GM21381 (cell line): ENCODE results near the gene TRMT2A.
"Not testable (repeated sequence)": the region's sequence is repeated elsewhere in the genome, so short reads cannot be mapped to it uniquely, and the experiment has no call there.

Experiments used
- ATAC-seq: cut with Tn5 transposase; IDR thresholded peaks from one replicate; pipeline ENCODE4 v1.9.1; 2021; ENCODE audit warnings: mild to moderate bottlenecking, moderate library complexity; ENCODE audit not compliant: unreplicated experiment

Gene TRMT2A

GRCh38 chr22:20116951-20117632 is at the start of gene TRMT2A:
TRMT2A (minus strand) TSS chr22:20117226; CDS start chr22:20116906, 320 bp downstream.
- peak; percentile 73 for ATAC-seq

- no peak for ATAC-seq
These were observed 49.7 kb upstream of the TRMT2A start for GRCh38 chr22:20166703-20167102.

GRCh38 chr22:20165913-20166312 is 48.9 kb upstream of the TRMT2A start:
- no peak for ATAC-seq

- no peak for ATAC-seq
These were observed 48.4 kb upstream of the TRMT2A start for GRCh38 chr22:20165421-20165820.

GRCh38 chr22:20164863-20165262 is 47.8 kb upstream of the TRMT2A start:
- no peak for ATAC-seq

- ATAC-seq, result no peak
These were observed 43.0 kb upstream of the TRMT2A start for GRCh38 chr22:20160041-20160440.

GRCh38 chr22:20159531-20159930 is 42.5 kb upstream of the TRMT2A start:
- not testable (repeated sequence) for ATAC-seq

- ATAC-seq, result no peak
These were observed 42.0 kb upstream of the TRMT2A start for GRCh38 chr22:20159076-20159475.

GRCh38 chr22:20158391-20159036 is 41.5 kb upstream of the TRMT2A start:
- no peak for ATAC-seq

GRCh38 chr22:20157430-20158183 is 40.6 kb upstream of the TRMT2A start:
- ATAC-seq, result no peak

GRCh38 chr22:20156611-20157429 is 39.8 kb upstream of the TRMT2A start:
- ATAC-seq, result no peak

GRCh38 chr22:20156042-20156389 is 39.0 kb upstream of the TRMT2A start:
- ATAC-seq, result no peak

- no peak for ATAC-seq
These were observed 38.5 kb upstream of the TRMT2A start for GRCh38 chr22:20155330-20156041.

- ATAC-seq, result no peak
These were observed 37.7 kb upstream of the TRMT2A start for GRCh38 chr22:20154602-20155187.

GRCh38 chr22:20153945-20154344 is 36.9 kb upstream of the TRMT2A start:
- ATAC-seq, result no peak

- no peak for ATAC-seq
These were observed 35.5 kb upstream of the TRMT2A start for GRCh38 chr22:20152464-20152890.

GRCh38 chr22:20151276-20151588 is 34.2 kb upstream of the TRMT2A start:
- no peak for ATAC-seq

GRCh38 chr22:20150381-20151275 is 33.6 kb upstream of the TRMT2A start, which contains the start of gene CCDC188:
CCDC188 (minus strand) TSS chr22:20151055; CDS start chr22:20150986, 69 bp downstream.
- no peak for ATAC-seq
